Measurements from ENCODE around the gene COG8. TPM values are rescaled to one million over a fixed set of nuclear protein-coding genes. Genes with fewer than 3 reads are reported as not detected.

The COG8 gene
- total RNA-seq, 2 donors from 2014 or later, result 33.2 to 38.3 TPM

DNA sequence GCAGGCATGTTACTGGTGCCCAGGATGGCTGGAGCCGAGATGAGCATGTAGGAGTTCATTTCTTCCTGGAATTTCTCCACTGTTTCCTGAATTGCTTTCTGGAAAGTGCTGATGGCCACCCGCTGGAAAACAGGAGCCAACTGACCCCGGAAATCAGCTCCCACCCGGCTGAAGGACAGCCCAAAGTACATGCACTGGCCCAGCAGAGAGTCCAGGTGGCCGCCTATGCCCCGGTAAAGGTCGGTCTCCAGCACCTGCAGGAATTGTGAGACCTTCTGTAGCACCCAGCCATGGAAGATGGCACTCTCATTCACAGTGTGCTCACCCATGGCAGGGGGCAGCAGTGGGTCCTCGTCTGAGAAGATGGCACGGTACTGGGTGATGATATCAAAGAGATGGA is 4.7 kb downstream of the COG8 start:
- H3K27ac Mint-ChIP-seq, result no peak overlapping the region
- no peak overlapping the region for H3K4me3 Mint-ChIP-seq
- peaks cover 10 to 26% of the 10 kb centered on the region in 2 donors for H3K36me3 Mint-ChIP-seq (ENCODE audit: insufficient read depth in 2 of 2)
- ATAC-seq (replicated peaks in 1 of 2), result no peak
- H3K4me1 Mint-ChIP-seq (ENCODE audit: low read depth), result peaks cover 57% of the 10 kb centered on the region
- DNase-seq, result no peak
- H3K27me3 Mint-ChIP-seq (ENCODE audit: low read depth), result no peaks in the 10 kb centered on the region
- H3K9me3 Mint-ChIP-seq, result no peaks in the 10 kb centered on the region

- DNase-seq (peak; percentile 89 to 91), ATAC-seq (replicated peaks in 1 of 2) (peak; percentile 96 to 97)
- H3K4me1 Mint-ChIP-seq (ENCODE audit: low read depth), result peaks cover 64% of the 10 kb centered on the region
- peaks cover 10 to 23% of the 10 kb centered on the region in 2 donors for H3K36me3 Mint-ChIP-seq (ENCODE audit: insufficient read depth in 2 of 2)
- peak within 1 kb of the TSS; percentile 89 to 90 for H3K4me3 Mint-ChIP-seq
- peak within 1 kb of the TSS; percentile 84 for H3K27ac Mint-ChIP-seq
- H3K27me3 Mint-ChIP-seq (ENCODE audit: low read depth), result no peaks in the 10 kb centered on the region
- H3K9me3 Mint-ChIP-seq, result no peaks in the 10 kb centered on the region
These were observed 8.9 kb downstream of the COG8 start, which contains the start of gene PDF for GRCh38 chr16:69330286-69331109. PDF (minus strand) TSS chr16:69330588; CDS start chr16:69330570, 18 bp downstream.

GRCh38 chr16:69329369-69330285 is 9.7 kb downstream of the COG8 start:
- peak overlapping the region; percentile 45 for H3K27ac Mint-ChIP-seq
- H3K27me3 Mint-ChIP-seq (ENCODE audit: low read depth), result no peaks in the 10 kb centered on the region
- peak; percentile 52 to 56 for ATAC-seq (replicated peaks in 1 of 2)
- no peaks in the 10 kb centered on the region for H3K9me3 Mint-ChIP-seq
- DNase-seq, result peak in 1 of 2 donors; percentile 59
- peak overlapping the region; percentile 81 to 89 for H3K4me3 Mint-ChIP-seq
- peaks cover 72% of the 10 kb centered on the region for H3K4me1 Mint-ChIP-seq (ENCODE audit: low read depth)
- H3K36me3 Mint-ChIP-seq (ENCODE audit: insufficient read depth in 2 of 2), result peaks cover 6 to 20% of the 10 kb centered on the region in 2 donors

GRCh38 chr16:69328854-69329316 is 10.5 kb downstream of the COG8 start:
- ATAC-seq (replicated peaks in 1 of 2), result no peak
- no peaks in the 10 kb centered on the region for H3K9me3 Mint-ChIP-seq
- H3K4me3 Mint-ChIP-seq, result peak overlapping the region; percentile 81 to 89
- H3K4me1 Mint-ChIP-seq (ENCODE audit: low read depth), result peaks cover 73% of the 10 kb centered on the region
- peaks cover 6 to 17% of the 10 kb centered on the region in 2 donors for H3K36me3 Mint-ChIP-seq (ENCODE audit: insufficient read depth in 2 of 2)
- DNase-seq, result peak in 1 of 2 donors; percentile 23
- H3K27ac Mint-ChIP-seq, result peak overlapping the region; percentile 45
- H3K27me3 Mint-ChIP-seq (ENCODE audit: low read depth), result no peaks in the 10 kb centered on the region

GRCh38 chr16:69327585-69328310 is 11.6 kb downstream of the COG8 start:
- ATAC-seq (replicated peaks in 1 of 2) (no peak), DNase-seq (no peak)
- H3K27me3 Mint-ChIP-seq (ENCODE audit: low read depth), result no peaks in the 10 kb centered on the region
- peak overlapping the region; percentile 77 for H3K27ac Mint-ChIP-seq
- H3K36me3 Mint-ChIP-seq (ENCODE audit: insufficient read depth in 2 of 2), result peaks cover 6 to 16% of the 10 kb centered on the region in 2 donors
- no peaks in the 10 kb centered on the region for H3K9me3 Mint-ChIP-seq
- H3K4me1 Mint-ChIP-seq (ENCODE audit: low read depth), result peaks cover 70% of the 10 kb centered on the region
- peak overlapping the region; percentile 81 to 89 for H3K4me3 Mint-ChIP-seq

DNA sequence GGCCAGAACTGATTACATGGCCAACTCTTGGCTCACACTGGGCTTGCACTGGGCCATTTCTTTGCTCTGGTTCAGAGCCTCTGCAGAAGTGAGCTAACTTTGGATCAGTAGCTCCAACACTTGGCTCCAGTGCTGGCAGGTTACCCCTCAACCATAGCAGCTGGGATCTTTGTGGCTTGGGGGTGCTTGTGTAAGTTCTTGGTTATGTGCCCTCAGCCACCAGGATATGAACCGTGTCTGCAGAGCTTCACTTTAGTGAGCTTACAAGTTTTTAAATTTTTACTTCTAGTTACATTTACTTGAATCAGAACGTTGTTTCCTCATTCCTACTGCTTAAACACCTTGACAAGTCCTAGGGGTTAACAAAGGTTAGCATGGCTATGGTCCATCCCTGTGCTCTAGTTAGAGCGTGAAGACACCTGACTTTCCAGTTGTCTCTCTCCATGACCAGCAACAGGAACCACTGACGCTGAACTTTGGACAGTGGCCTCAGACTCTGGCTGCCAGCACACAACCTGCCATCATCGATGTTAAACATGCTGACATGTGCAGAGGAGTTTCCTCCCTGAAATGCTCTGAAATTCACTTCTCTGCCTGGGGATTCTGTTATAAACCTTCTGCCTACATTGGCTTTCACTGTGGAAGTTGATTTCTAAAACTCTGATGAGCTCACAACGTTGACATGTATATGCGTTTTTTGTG is 13.0 kb downstream of the COG8 start:
- Mint-ChIP-seq H3K4me1 (ENCODE audit: low read depth) (peaks cover 70% of the 10 kb centered on the region), H3K36me3 (ENCODE audit: insufficient read depth in 2 of 2) (peaks cover 8 to 19% of the 10 kb centered on the region in 2 donors), H3K9me3 (no peaks in the 10 kb centered on the region), H3K27me3 (ENCODE audit: low read depth) (no peaks in the 10 kb centered on the region), H3K27ac (peak overlapping the region; percentile 56), H3K4me3 (peak overlapping the region; percentile 65 to 66)
- DNase-seq (no peak), ATAC-seq (replicated peaks in 1 of 2) (no peak)

GRCh38 chr16:69325784-69326171 is 13.6 kb downstream of the COG8 start:
- Mint-ChIP-seq H3K4me3 (peak overlapping the region; percentile 15 to 66), H3K9me3 (no peaks in the 10 kb centered on the region), H3K36me3 (ENCODE audit: insufficient read depth in 2 of 2) (peaks cover 8 to 19% of the 10 kb centered on the region in 2 donors), H3K27me3 (ENCODE audit: low read depth) (no peaks in the 10 kb centered on the region), H3K4me1 (ENCODE audit: low read depth) (peaks cover 66% of the 10 kb centered on the region), H3K27ac (peak overlapping the region; percentile 60)
- no peak for DNase-seq
- ATAC-seq (replicated peaks in 1 of 2), result no peak

GRCh38 chr16:69324585-69325253 is 14.6 kb downstream of the COG8 start:
- Mint-ChIP-seq H3K9me3 (no peaks in the 10 kb centered on the region), H3K27ac (peak overlapping the region; percentile 35), H3K27me3 (ENCODE audit: low read depth) (no peaks in the 10 kb centered on the region), H3K4me3 (peak overlapping the region in 1 of 2 donors; percentile 5), H3K4me1 (ENCODE audit: low read depth) (peaks cover 66% of the 10 kb centered on the region), H3K36me3 (ENCODE audit: insufficient read depth in 2 of 2) (peaks cover 8 to 19% of the 10 kb centered on the region in 2 donors)
- ATAC-seq (replicated peaks in 1 of 2) (no peak), DNase-seq (no peak)

- peak overlapping the region in 1 of 2 donors; percentile 5 for H3K4me3 Mint-ChIP-seq
- DNase-seq (no peak), ATAC-seq (replicated peaks in 1 of 2) (no peak)
- no peaks in the 10 kb centered on the region for H3K9me3 Mint-ChIP-seq
- no peaks in the 10 kb centered on the region for H3K27me3 Mint-ChIP-seq (ENCODE audit: low read depth)
- H3K27ac Mint-ChIP-seq, result peak overlapping the region; percentile 35
- peaks cover 61% of the 10 kb centered on the region for H3K4me1 Mint-ChIP-seq (ENCODE audit: low read depth)
- H3K36me3 Mint-ChIP-seq (ENCODE audit: insufficient read depth in 2 of 2), result peaks cover 11 to 23% of the 10 kb centered on the region in 2 donors
These were observed 15.3 kb downstream of the COG8 start for GRCh38 chr16:69324013-69324531.

DNA sequence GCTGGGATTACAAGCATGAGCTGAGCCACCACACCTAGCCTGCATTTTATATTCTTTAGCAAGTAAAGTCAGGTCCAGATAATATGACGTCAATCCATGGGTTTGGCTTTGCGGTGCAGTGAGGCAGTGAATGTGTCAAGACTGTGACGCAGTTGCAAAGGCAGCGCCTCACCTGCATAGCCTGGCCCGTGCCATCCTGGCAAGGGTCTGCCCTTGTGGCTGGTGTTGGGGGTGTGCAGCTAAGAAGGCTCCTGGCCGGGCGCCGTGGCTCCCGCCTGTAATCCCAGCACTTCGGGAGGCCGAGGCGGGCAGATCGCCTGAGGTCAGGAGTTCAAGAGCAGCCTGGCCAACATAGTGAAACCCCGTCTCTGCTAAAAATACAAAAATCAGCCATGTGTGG is 15.9 kb downstream of the COG8 start:
- ATAC-seq (replicated peaks in 1 of 2), result no peak
- no peaks in the 10 kb centered on the region for H3K9me3 Mint-ChIP-seq
- peaks cover 54% of the 10 kb centered on the region for H3K4me1 Mint-ChIP-seq (ENCODE audit: low read depth)
- H3K4me3 Mint-ChIP-seq, result no peak overlapping the region
- H3K27ac Mint-ChIP-seq, result no peak overlapping the region
- no peaks in the 10 kb centered on the region for H3K27me3 Mint-ChIP-seq (ENCODE audit: low read depth)
- peaks cover 9 to 21% of the 10 kb centered on the region in 2 donors for H3K36me3 Mint-ChIP-seq (ENCODE audit: insufficient read depth in 2 of 2)
- DNase-seq, result no peak

- ATAC-seq (replicated peaks in 1 of 2) (no peak), DNase-seq (no peak)
- Mint-ChIP-seq H3K27ac (no peak overlapping the region), H3K36me3 (ENCODE audit: insufficient read depth in 2 of 2) (peaks cover 8 to 22% of the 10 kb centered on the region in 2 donors), H3K27me3 (ENCODE audit: low read depth) (no peaks in the 10 kb centered on the region), H3K9me3 (no peaks in the 10 kb centered on the region), H3K4me3 (no peak overlapping the region), H3K4me1 (ENCODE audit: low read depth) (peaks cover 45% of the 10 kb centered on the region)
These were observed 17.0 kb downstream of the COG8 start for GRCh38 chr16:69322343-69322742.
